Measurements from ENCODE around the gene IGFBP2.

- TF ChIP-seq CTCF (IDR thresholded peaks at IDR 0.05) = no peak
- no peak for TF ChIP-seq POLR2A (IDR thresholded peaks at IDR 0.05)
- TF ChIP-seq POLR2AphosphoS5 (IDR thresholded peaks at IDR 0.05) = no peak
These were observed 32.0 kb downstream of the IGFBP2 start for GRCh38 chr2:216665242-216665641.
